IPS-NIHi7 (cell line): ENCODE data around the gene TEX10.

ENCODE experiments used
- DNase-seq: peaks from one replicate; pipeline ENCODE4 v3.0.0; 2012; ENCODE audit warnings: mixed read lengths; ENCODE audit errors: extremely low spot score

TEX10 gene

GRCh38 chr9:100285080-100285479, 67.7 kb downstream of the TEX10 start:
- no peak for DNase-seq

GRCh38 chr9:100284247-100284646, 68.5 kb downstream of the TEX10 start:
- DNase-seq: no peak

GRCh38 chr9:100282388-100282719, 70.4 kb downstream of the TEX10 start:
- DNase-seq: no peak

GRCh38 chr9:100281676-100282387, 70.9 kb downstream of the TEX10 start:
- DNase-seq: no peak

- no peak for DNase-seq
Measured at GRCh38 chr9:100281066-100281465, 71.7 kb downstream of the TEX10 start.

- no peak for DNase-seq
Measured at GRCh38 chr9:100277166-100277979, 75.4 kb downstream of the TEX10 start.

- no peak for DNase-seq
Measured at GRCh38 chr9:100269656-100270055, 83.1 kb downstream of the TEX10 start.

GRCh38 chr9:100268271-100268670, 84.5 kb downstream of the TEX10 start:
- DNase-seq: no peak

- DNase-seq: no peak
Measured at GRCh38 chr9:100267211-100267610, 85.5 kb downstream of the TEX10 start.
